Breast epithelium (tissue), 3 donors: Measurements from ENCODE around the gene MDK.

Source experiments
- POLR2A ChIP-seq: fragments of 450-650 bp; IDR thresholded peaks from one replicate; pipeline ENCODE4 v1.6.1; 2016; ENCODE audit warnings: antibody characterized with exemption, mild to moderate bottlenecking, moderate library complexity
- POLR2AphosphoS5 ChIP-seq, 3 donors: sonication (generic); formaldehyde crosslinking; IDR thresholded peaks; one replicate each; pipeline ENCODE4 v1.6.1; 2017; ENCODE audit warnings: antibody characterized with exemption in 3 of 3
- TF ChIP-seq, protein P1 (sequence below), 3 donors: fragments of 450-650 bp; IDR thresholded peaks; one replicate each; pipeline ENCODE4 v1.5.1; 2016 to 2017; ENCODE audit warnings: antibody characterized with exemption in 3 of 3, mild to moderate bottlenecking in 3 of 3, moderate library complexity in 3 of 3

DNA sequence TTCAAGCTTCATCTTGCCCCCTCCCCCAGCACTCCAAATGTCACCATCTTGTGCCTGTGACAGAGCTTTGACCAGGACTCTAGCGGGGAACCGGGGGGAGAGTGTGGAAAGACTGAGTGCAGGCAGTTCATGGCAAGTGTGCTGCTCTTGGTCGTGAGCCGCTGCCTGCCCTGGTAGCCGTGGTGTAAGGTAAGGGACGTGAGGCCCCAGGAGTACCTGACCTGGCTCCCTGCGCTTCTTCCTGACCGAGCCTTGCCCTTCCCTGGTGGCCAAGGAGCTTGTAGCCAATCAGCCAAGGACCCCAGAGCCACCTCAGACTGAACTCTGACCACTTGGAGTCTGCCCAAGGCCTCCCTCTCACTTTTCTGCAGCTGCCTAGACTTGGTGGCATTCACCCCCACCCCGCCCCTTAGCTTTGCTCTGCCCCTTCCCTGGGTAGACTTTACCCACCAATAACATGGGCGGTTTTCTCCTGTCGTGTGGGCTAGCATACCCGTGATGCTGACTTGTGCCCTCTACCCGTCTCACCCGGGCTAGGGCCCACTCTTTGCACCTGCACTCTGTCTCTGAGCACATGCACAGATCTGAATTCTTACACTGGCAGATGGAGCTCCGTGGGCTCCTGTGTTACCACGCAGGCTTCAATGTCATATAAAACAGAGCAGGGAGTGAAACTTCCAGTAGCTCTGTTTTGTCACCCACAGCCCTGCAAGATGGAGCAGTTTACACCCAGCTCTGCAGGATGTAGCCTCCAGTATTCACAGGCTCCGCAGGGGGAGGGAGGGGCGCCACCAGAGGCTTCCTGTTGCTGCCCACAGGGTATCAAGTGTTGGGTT lies 32.7 kb upstream of the MDK start:
- TF ChIP-seq POLR2A (no peak), POLR2AphosphoS5 (IDR thresholded peaks at IDR 0.05) (no peak)
- TF ChIP-seq, protein P1, sequence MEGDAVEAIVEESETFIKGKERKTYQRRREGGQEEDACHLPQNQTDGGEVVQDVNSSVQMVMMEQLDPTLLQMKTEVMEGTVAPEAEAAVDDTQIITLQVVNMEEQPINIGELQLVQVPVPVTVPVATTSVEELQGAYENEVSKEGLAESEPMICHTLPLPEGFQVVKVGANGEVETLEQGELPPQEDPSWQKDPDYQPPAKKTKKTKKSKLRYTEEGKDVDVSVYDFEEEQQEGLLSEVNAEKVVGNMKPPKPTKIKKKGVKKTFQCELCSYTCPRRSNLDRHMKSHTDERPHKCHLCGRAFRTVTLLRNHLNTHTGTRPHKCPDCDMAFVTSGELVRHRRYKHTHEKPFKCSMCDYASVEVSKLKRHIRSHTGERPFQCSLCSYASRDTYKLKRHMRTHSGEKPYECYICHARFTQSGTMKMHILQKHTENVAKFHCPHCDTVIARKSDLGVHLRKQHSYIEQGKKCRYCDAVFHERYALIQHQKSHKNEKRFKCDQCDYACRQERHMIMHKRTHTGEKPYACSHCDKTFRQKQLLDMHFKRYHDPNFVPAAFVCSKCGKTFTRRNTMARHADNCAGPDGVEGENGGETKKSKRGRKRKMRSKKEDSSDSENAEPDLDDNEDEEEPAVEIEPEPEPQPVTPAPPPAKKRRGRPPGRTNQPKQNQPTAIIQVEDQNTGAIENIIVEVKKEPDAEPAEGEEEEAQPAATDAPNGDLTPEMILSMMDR (IDR thresholded peaks at IDR 0.05), result no peak
